HFF-Myc (cell line): ENCODE results near the gene DLEC1.

Source experiments
- DNase-seq: peaks from one replicate; pipeline ENCODE4 v3.0.0-alpha.2; 2011; ENCODE audit warnings: low read depth; ENCODE audit errors: extremely low read depth
- H3K4me3 ChIP-seq: replicated peaks from 2 replicates; pipeline ENCODE4 v1.5.1; 2011; ENCODE audit warnings: low read depth, mild to moderate bottlenecking, control low read depth, low read length
- TF ChIP-seq, protein P1 (sequence below): IDR thresholded peaks from 2 replicates; pipeline ENCODE4 v1.5.1; 2012; ENCODE audit warnings: mild to moderate bottlenecking, low read depth, low read length, control low read depth; ENCODE audit errors: missing control alignments

The DLEC1 gene

DNA sequence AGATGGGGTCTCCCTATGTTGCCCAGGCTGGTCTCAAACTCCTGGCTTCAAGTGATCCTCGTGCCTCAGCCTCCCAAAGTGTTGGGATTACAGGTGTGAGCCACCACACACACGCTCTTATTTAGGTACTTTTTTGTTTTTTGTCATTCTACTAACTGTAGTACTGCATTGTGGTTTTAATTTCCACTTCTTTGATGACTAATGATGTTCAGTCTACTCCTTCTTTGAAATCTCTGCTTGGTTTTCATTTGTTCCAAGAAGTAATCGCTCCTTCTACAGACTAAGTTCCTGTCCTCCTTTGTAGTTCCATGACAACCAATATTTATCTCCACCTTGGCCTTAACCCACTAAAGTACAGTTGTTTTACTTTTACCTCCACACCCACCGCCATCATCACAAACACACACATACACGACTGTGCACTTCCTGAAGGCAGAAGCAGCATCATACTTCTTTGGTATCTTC lies 529 bp upstream of the DLEC1 start:
- TF ChIP-seq, protein P1, sequence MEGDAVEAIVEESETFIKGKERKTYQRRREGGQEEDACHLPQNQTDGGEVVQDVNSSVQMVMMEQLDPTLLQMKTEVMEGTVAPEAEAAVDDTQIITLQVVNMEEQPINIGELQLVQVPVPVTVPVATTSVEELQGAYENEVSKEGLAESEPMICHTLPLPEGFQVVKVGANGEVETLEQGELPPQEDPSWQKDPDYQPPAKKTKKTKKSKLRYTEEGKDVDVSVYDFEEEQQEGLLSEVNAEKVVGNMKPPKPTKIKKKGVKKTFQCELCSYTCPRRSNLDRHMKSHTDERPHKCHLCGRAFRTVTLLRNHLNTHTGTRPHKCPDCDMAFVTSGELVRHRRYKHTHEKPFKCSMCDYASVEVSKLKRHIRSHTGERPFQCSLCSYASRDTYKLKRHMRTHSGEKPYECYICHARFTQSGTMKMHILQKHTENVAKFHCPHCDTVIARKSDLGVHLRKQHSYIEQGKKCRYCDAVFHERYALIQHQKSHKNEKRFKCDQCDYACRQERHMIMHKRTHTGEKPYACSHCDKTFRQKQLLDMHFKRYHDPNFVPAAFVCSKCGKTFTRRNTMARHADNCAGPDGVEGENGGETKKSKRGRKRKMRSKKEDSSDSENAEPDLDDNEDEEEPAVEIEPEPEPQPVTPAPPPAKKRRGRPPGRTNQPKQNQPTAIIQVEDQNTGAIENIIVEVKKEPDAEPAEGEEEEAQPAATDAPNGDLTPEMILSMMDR: no peak
- no peak overlapping the region for H3K4me3 ChIP-seq
- DNase-seq: no peak

DNA sequence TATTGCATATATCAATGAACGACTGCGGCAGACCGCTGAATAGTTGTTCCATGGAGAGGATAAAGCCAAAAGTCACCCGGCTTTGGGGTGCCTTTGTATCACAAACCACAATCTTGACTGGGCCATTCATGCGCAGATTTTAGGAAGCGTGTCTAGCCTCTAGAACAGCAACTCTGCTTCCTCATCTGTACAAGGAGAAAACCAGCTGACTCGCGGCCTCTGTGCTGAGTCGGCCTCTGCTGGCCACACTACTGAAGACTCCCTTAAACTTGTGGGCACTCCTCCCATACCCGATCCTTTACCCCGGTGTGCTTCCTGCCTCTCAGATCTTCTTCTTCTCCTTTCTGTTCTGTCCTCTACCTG lies 872 bp downstream of the DLEC1 start:
- TF ChIP-seq, protein P1: peak; percentile 11
- no peak for DNase-seq
- peak overlapping the region; percentile 31; the same call in 1 of the 2 replicates for H3K4me3 ChIP-seq

DNA sequence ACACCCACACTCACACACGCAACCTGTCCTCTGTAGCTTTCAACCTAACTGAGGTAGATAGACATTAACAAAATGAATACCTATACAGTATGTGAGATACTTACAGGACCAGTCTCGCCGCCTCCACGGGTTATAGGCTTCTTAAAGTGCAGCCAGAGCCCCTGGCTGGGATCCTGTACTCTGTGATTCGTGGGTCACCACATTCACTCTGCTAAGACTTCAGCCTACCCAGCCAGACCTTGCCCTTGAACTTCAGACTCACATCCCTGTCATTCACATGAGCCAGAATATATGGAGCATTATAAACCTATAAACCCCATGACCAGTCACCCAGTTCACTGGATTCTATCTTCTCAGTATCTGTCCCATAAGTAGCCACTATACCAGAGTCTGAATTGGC lies 1.4 kb downstream of the DLEC1 start:
- TF ChIP-seq, protein P1: no peak
- no peak overlapping the region for H3K4me3 ChIP-seq
- no peak for DNase-seq

DNA sequence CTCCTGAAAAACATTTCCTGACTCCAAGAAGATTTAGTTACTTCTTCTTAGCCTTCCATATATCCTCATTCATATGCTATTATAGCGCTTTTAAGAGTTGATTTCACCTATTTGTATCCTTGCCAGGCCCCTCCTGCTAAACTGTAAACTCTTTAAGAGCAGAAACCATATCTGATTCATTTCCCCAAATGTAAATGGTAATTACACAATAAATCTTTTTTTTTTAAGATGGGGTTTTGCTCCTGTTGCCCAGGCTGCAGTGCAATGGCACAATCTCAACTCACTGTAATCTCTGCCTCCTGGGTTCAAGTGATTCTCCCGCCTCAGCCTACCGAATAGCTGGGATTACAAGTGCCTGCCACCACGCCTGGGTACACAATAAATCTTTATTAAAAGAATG lies 4.5 kb downstream of the DLEC1 start:
- no peak for DNase-seq
- TF ChIP-seq, protein P1: no peak
- H3K4me3 ChIP-seq: no peak overlapping the region

DNA sequence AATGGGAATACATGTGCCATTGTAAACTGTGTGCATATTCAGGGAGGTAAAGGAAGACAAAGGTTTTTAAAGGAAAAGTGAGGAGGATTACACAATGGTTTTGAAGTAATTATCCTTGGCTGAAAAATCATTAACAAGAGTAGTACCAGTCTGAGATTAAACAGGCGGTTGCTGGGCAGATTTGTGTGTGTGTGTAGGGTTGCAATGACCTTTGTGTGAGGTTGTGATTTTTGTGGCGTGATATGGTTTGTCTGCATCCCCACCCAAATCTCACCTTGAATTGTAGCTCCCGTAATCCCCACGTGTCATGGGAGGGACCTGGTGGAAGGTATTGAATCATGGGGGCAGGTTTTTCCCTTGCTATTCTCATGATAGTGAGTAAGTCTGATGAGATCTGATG lies 7.0 kb downstream of the DLEC1 start:
- TF ChIP-seq, protein P1: no peak
- H3K4me3 ChIP-seq: no peak overlapping the region
- DNase-seq: no peak

DNA sequence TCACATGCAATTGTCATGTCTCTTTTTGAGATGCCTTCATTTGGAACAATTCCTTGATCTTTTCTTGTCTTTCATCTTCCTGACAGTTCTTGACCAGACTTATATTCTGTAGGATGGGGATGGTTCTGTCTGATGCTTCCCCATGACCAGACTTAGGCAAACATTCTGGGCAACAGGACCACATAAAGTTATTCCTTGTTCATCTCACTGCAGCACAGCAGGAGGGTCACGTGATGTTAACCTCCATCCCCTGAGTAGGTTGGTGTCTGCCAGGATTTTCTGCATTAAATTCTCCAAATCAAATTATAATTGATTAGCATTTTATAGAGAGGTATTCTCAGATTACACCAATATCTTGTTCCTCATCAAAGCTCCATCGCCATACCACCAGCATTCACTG lies 7.8 kb downstream of the DLEC1 start:
- TF ChIP-seq, protein P1: no peak
- no peak for DNase-seq
- no peak overlapping the region for H3K4me3 ChIP-seq

DNA sequence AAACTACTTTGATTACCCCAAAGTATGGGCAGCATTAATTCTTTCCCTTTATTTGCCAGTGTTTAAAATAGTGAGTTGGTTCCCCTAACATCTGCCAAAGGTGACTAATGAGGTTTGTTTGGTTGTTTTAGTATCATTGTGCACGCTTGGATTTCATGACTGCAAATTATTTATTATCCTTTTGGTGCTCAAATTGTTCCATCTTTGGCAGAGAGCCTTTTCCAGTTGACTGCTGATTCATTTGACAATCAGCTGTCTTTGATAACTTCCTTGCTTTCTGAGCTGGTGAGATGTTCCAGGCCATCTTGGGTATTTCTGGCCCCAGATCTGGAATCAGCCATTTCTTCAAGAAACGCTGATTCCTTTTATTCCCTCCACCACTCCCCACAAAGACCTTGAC lies 8.9 kb downstream of the DLEC1 start:
- DNase-seq: no peak
- TF ChIP-seq, protein P1: no peak

More for the DNA sequence above, 8.9 kb downstream of the DLEC1 start:
- H3K4me3 ChIP-seq: no peak overlapping the region
